OCI-LY1 (cell line): ENCODE results near the gene SETD5.

Source experiments
- CTCF ChIP-seq: fragments of 200-600 bp; sonication (generic), shearing (Covaris generic); IDR thresholded peaks from 2 replicates; pipeline ENCODE4 v1.5.1; 2017; ENCODE audit warnings: mild to moderate bottlenecking, antibody characterized with exemption, low read length, moderate library complexity, mixed read lengths
- EZH2 ChIP-seq: fragments of 200-600 bp; sonication (generic), shearing (Covaris generic); IDR thresholded peaks from 2 replicates; pipeline ENCODE4 v1.8.0; 2017; ENCODE audit warnings: borderline replicate concordance, mixed run types, mild to moderate bottlenecking, antibody characterized with exemption, low read length, moderate library complexity, mixed read lengths

- no peak for TF ChIP-seq CTCF
- TF ChIP-seq EZH2, result no peak
These were observed 1.1 kb upstream of the SETD5 start for GRCh38 chr3:9396301-9396631.
